ENCODE results near the gene TTN. TPM values are rescaled to one million over a fixed set of nuclear protein-coding genes. Genes with fewer than 3 reads are reported as not detected.

TTN gene
- total and polyA plus RNA-seq, 2 experiments from 2014 or later = 12.5 to 15.7 TPM

GRCh38 chr2:178514664-178515063 is 292.6 kb downstream of the TTN start:
- ATAC-seq = no peak
- H3K4me1 Mint-ChIP-seq = no peaks in the 10 kb centered on the region
- H3K4me3 Mint-ChIP-seq = no peak overlapping the region

More at GRCh38 chr2:178514664-178515063, 292.6 kb downstream of the TTN start:
- no peak for DNase-seq (ENCODE audit: low spot score)
- H3K4me2 ChIP-seq = no peak overlapping the region
- Mint-ChIP-seq H3K27me3 (ENCODE audit: insufficient read depth, low read depth, poor library complexity) (peaks cover 3% of the 10 kb centered on the region), H3K27ac (no peak overlapping the region), H3K9me3 (no peaks in the 10 kb centered on the region), H3K36me3 (ENCODE audit: low read depth) (no peaks in the 10 kb centered on the region)
- no peak overlapping the region for H2AFZ ChIP-seq
- H3K4me3 ChIP-seq = no peak overlapping the region
- H3K36me3 ChIP-seq (ENCODE audit: insufficient read depth) = no peaks in the 10 kb centered on the region
- no peak overlapping the region for H3K27ac ChIP-seq (ENCODE audit: low read depth)
- H3K79me2 ChIP-seq (replicated peaks; ENCODE audit: insufficient read depth) = no peaks in the 10 kb centered on the region
- no peaks in the 10 kb centered on the region for H3K4me1 ChIP-seq (ENCODE audit: insufficient read depth)
- H3K27me3 ChIP-seq (ENCODE audit: insufficient read depth) = no peaks in the 10 kb centered on the region
- TF ChIP-seq, protein P1, sequence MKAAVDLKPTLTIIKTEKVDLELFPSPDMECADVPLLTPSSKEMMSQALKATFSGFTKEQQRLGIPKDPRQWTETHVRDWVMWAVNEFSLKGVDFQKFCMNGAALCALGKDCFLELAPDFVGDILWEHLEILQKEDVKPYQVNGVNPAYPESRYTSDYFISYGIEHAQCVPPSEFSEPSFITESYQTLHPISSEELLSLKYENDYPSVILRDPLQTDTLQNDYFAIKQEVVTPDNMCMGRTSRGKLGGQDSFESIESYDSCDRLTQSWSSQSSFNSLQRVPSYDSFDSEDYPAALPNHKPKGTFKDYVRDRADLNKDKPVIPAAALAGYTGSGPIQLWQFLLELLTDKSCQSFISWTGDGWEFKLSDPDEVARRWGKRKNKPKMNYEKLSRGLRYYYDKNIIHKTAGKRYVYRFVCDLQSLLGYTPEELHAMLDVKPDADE (IDR thresholded peaks at IDR 0.05) = no peak
- TF ChIP-seq ZNF462 (CRISPR knock-in tag; IDR thresholded peaks at IDR 0.05) (no peak), STAT1 (IDR thresholded peaks at IDR 0.05; ENCODE audit: unreplicated experiment) (no peak), ZNF331 (CRISPR knock-in tag; IDR thresholded peaks at IDR 0.05; ENCODE audit: low read depth) (no peak), EZH2 (IDR thresholded peaks at IDR 0.05; ENCODE audit: low read depth, unreplicated experiment) (no peak), POLR2AphosphoS5 (IDR thresholded peaks at IDR 0.05; ENCODE audit: low read depth) (no peak), NANOG (IDR thresholded peaks at IDR 0.05; ENCODE audit: borderline replicate concordance) (no peak), CREB1 (CRISPR knock-in tag; IDR thresholded peaks at IDR 0.05; ENCODE audit: low read depth) (no peak), JUNB (IDR thresholded peaks at IDR 0.05; ENCODE audit: unreplicated experiment) (no peak), ZNF114 (CRISPR knock-in tag; IDR thresholded peaks at IDR 0.05) (no peak), EZH2phosphoT487 (IDR thresholded peaks at IDR 0.05; ENCODE audit: unreplicated experiment) (no peak)
- TF ChIP-seq, protein P2, sequence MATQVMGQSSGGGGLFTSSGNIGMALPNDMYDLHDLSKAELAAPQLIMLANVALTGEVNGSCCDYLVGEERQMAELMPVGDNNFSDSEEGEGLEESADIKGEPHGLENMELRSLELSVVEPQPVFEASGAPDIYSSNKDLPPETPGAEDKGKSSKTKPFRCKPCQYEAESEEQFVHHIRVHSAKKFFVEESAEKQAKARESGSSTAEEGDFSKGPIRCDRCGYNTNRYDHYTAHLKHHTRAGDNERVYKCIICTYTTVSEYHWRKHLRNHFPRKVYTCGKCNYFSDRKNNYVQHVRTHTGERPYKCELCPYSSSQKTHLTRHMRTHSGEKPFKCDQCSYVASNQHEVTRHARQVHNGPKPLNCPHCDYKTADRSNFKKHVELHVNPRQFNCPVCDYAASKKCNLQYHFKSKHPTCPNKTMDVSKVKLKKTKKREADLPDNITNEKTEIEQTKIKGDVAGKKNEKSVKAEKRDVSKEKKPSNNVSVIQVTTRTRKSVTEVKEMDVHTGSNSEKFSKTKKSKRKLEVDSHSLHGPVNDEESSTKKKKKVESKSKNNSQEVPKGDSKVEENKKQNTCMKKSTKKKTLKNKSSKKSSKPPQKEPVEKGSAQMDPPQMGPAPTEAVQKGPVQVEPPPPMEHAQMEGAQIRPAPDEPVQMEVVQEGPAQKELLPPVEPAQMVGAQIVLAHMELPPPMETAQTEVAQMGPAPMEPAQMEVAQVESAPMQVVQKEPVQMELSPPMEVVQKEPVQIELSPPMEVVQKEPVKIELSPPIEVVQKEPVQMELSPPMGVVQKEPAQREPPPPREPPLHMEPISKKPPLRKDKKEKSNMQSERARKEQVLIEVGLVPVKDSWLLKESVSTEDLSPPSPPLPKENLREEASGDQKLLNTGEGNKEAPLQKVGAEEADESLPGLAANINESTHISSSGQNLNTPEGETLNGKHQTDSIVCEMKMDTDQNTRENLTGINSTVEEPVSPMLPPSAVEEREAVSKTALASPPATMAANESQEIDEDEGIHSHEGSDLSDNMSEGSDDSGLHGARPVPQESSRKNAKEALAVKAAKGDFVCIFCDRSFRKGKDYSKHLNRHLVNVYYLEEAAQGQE (IDR thresholded peaks at IDR 0.05; ENCODE audit: unreplicated experiment) = no peak
- TF ChIP-seq, protein P3, sequence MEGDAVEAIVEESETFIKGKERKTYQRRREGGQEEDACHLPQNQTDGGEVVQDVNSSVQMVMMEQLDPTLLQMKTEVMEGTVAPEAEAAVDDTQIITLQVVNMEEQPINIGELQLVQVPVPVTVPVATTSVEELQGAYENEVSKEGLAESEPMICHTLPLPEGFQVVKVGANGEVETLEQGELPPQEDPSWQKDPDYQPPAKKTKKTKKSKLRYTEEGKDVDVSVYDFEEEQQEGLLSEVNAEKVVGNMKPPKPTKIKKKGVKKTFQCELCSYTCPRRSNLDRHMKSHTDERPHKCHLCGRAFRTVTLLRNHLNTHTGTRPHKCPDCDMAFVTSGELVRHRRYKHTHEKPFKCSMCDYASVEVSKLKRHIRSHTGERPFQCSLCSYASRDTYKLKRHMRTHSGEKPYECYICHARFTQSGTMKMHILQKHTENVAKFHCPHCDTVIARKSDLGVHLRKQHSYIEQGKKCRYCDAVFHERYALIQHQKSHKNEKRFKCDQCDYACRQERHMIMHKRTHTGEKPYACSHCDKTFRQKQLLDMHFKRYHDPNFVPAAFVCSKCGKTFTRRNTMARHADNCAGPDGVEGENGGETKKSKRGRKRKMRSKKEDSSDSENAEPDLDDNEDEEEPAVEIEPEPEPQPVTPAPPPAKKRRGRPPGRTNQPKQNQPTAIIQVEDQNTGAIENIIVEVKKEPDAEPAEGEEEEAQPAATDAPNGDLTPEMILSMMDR (conservative IDR thresholded peaks at IDR 0.05; ENCODE audit: low read depth in 2 of 2) = no peak
- peaks cover 5% of the 10 kb centered on the region; the same call in 1 of the 2 replicates for H4K20me1 ChIP-seq (replicated peaks; ENCODE audit: insufficient read depth)
- H3F3A ChIP-seq (replicated peaks; ENCODE audit: low read depth) = no peaks in the 10 kb centered on the region
- no peaks in the 10 kb centered on the region for H3K9me2 ChIP-seq (ENCODE audit: insufficient read depth)
